Measurements from ENCODE around the gene KIF4A. TPM values are rescaled to one million over a fixed set of nuclear protein-coding genes. Genes with fewer than 3 reads are reported as not detected.

The KIF4A gene
- total and polyA plus RNA-seq, 10 donors = 0.41 to 6.0 (median 2.3) TPM

GRCh38 chrX:70444946-70445656 is 155.2 kb downstream of the KIF4A start:
- H3K27me3 ChIP-seq (replicated peaks in 1 of 7) = peaks cover 0 to 37% (median 14%) of the 10 kb centered on the region in 7 donors
- peak overlapping the region; percentile 9 to 67 (median 34) for H3K4me3 ChIP-seq
- intact Hi-C loops (cut with DNase I; ENCODE audit: low total_unique reads) = no loop called here
- DNase-seq = no peak
- peak overlapping the region in 1 of 8 donors; percentile 35 for H3K27ac ChIP-seq
- H3K9me3 ChIP-seq = no peaks in the 10 kb centered on the region
- no peaks in the 10 kb centered on the region for H3K36me3 ChIP-seq
- H3K4me1 ChIP-seq = peaks cover 0 to 10% (median 0%) of the 10 kb centered on the region in 6 donors
- 4 to 37% (median 22%) methylated on average over 11 to 58 of the region's 61 CpGs; no CpG with 5 or more reads in 1 of the 5 donors for WGBS, 5 donors
- TF ChIP-seq POLR2AphosphoS5 (IDR thresholded peaks at IDR 0.05) = no peak
- no peak for TF ChIP-seq POLR2A (IDR thresholded peaks at IDR 0.05)
- TF ChIP-seq CTCF (IDR thresholded peaks at IDR 0.05 in 8 of 11, conservative IDR thresholded peaks at IDR 0.05 in 3 of 11) = no peak

GRCh38 chrX:70445951-70446350 is 156.0 kb downstream of the KIF4A start:
- 74 to 84% (median 79%) methylated on average over 5 to 9 of the region's 9 CpGs for WGBS, 5 donors
- intact Hi-C loops (cut with DNase I; ENCODE audit: low total_unique reads) = no loop called here
- no peak for DNase-seq
- Histone ChIP-seq H3K4me1 (peaks cover 0 to 10% (median 0%) of the 10 kb centered on the region in 6 donors), H3K27ac (no peak overlapping the region), H3K36me3 (no peaks in the 10 kb centered on the region), H3K4me3 (peak overlapping the region in 3 of 8 donors; percentile 38 to 67 (median 46)), H3K9me3 (no peaks in the 10 kb centered on the region), H3K27me3 (replicated peaks in 1 of 7) (peaks cover 0 to 37% (median 14%) of the 10 kb centered on the region in 7 donors)
- no peak for TF ChIP-seq POLR2AphosphoS5 (IDR thresholded peaks at IDR 0.05)
- no peak for TF ChIP-seq CTCF (IDR thresholded peaks at IDR 0.05 in 8 of 11, conservative IDR thresholded peaks at IDR 0.05 in 3 of 11)
- no peak for TF ChIP-seq POLR2A (IDR thresholded peaks at IDR 0.05)

GRCh38 chrX:70446380-70447350 is 156.8 kb downstream of the KIF4A start:
- TF ChIP-seq POLR2A (IDR thresholded peaks at IDR 0.05) = no peak
- intact Hi-C loops (cut with DNase I; ENCODE audit: low total_unique reads) = no loop called here
- WGBS, 5 donors = 65 to 85% (median 73%) methylated on average over 3 to 16 of the region's 16 CpGs
- H3K4me3 ChIP-seq = peak overlapping the region in 3 of 8 donors; percentile 38 to 67 (median 46)
- H3K27ac ChIP-seq = peak overlapping the region in 1 of 8 donors; percentile 11
- peaks cover 0 to 37% (median 14%) of the 10 kb centered on the region in 7 donors for H3K27me3 ChIP-seq (replicated peaks in 1 of 7)
- DNase-seq = no peak
- H3K4me1 ChIP-seq = peaks cover 0 to 12% (median under 1%) of the 10 kb centered on the region in 6 donors
- no peaks in the 10 kb centered on the region for H3K36me3 ChIP-seq
- no peaks in the 10 kb centered on the region for H3K9me3 ChIP-seq

GRCh38 chrX:70449457-70449966 is 159.6 kb downstream of the KIF4A start:
- peaks cover 0 to 32% (median 10%) of the 10 kb centered on the region in 7 donors for H3K27me3 ChIP-seq (replicated peaks in 1 of 7)
- no peak for TF ChIP-seq POLR2A (IDR thresholded peaks at IDR 0.05)
- no peak for TF ChIP-seq POLR2AphosphoS5 (IDR thresholded peaks at IDR 0.05)
- no peak for TF ChIP-seq CTCF (IDR thresholded peaks at IDR 0.05 in 8 of 11, conservative IDR thresholded peaks at IDR 0.05 in 3 of 11)
- no peak overlapping the region for H3K4me3 ChIP-seq
- no peak overlapping the region for H3K27ac ChIP-seq
- H3K9me3 ChIP-seq = no peaks in the 10 kb centered on the region
- peaks cover 0 to 32% (median 15%) of the 10 kb centered on the region in 6 donors for H3K4me1 ChIP-seq
- 84 to 96% (median 87%) methylated on average over 8 to 14 of the region's 14 CpGs for WGBS, 5 donors
- DNase-seq = no peak
- no peaks in the 10 kb centered on the region for H3K36me3 ChIP-seq
- intact Hi-C loops (cut with DNase I; ENCODE audit: low total_unique reads) = no loop called here
